Measurements from ENCODE around the gene CPPED1. TPM values are rescaled to one million over a fixed set of nuclear protein-coding genes. Genes with fewer than 3 reads are reported as not detected.

The CPPED1 gene
- total RNA-seq, 2 experiments from 2014 or later: 6.4 to 6.5 TPM

- CTCF ChIA-PET: no interaction called here
- Mint-ChIP-seq H3K4me1 (ENCODE audit: low read depth) (no peaks in the 10 kb centered on the region), H3K27ac (no peak overlapping the region), H3K4me3 (no peak overlapping the region), H3K27me3 (ENCODE audit: low read depth) (no peaks in the 10 kb centered on the region), H3K9me3 (peaks cover 1% of the 10 kb centered on the region), H3K36me3 (ENCODE audit: low read depth) (no peaks in the 10 kb centered on the region)
- no peak for DNase-seq
- intact Hi-C loops (cut with micrococcal nuclease): no loop called here
Observed at GRCh38 chr16:12709807-12710206, 93.9 kb downstream of the CPPED1 start.

GRCh38 chr16:12708266-12708665 is 95.4 kb downstream of the CPPED1 start:
- Mint-ChIP-seq H3K27ac (no peak overlapping the region), H3K36me3 (ENCODE audit: low read depth) (peaks cover 5% of the 10 kb centered on the region), H3K4me1 (ENCODE audit: low read depth) (no peaks in the 10 kb centered on the region), H3K27me3 (ENCODE audit: low read depth) (no peaks in the 10 kb centered on the region), H3K9me3 (no peaks in the 10 kb centered on the region), H3K4me3 (no peak overlapping the region)
- CTCF ChIA-PET: interaction anchor here (0.6 to 0.7 kb wide), 2 partner anchors 144 to 1780 kb away, joined by 3 to 4 read pairs; no protein-coding TSS in a partner anchor
- no peak for DNase-seq
- intact Hi-C loops (cut with micrococcal nuclease): no loop called here

GRCh38 chr16:12706628-12707027 is 97.1 kb downstream of the CPPED1 start:
- CTCF ChIA-PET: no interaction called here
- Mint-ChIP-seq H3K27me3 (ENCODE audit: low read depth) (no peaks in the 10 kb centered on the region), H3K27ac (no peak overlapping the region), H3K9me3 (no peaks in the 10 kb centered on the region), H3K4me1 (ENCODE audit: low read depth) (no peaks in the 10 kb centered on the region), H3K36me3 (ENCODE audit: low read depth) (peaks cover 5% of the 10 kb centered on the region), H3K4me3 (no peak overlapping the region)
- intact Hi-C loops (cut with micrococcal nuclease): no loop called here
- no peak for DNase-seq

- Mint-ChIP-seq H3K36me3 (ENCODE audit: low read depth) (peaks cover 11% of the 10 kb centered on the region), H3K27ac (no peak overlapping the region), H3K9me3 (no peaks in the 10 kb centered on the region), H3K4me3 (no peak overlapping the region), H3K4me1 (ENCODE audit: low read depth) (no peaks in the 10 kb centered on the region), H3K27me3 (ENCODE audit: low read depth) (no peaks in the 10 kb centered on the region)
- no peak for DNase-seq
- CTCF ChIA-PET: no interaction called here
- intact Hi-C loops (cut with micrococcal nuclease): no loop called here
Observed at GRCh38 chr16:12704492-12705111, 99.1 kb downstream of the CPPED1 start.

GRCh38 chr16:12703935-12704334 is 99.8 kb downstream of the CPPED1 start:
- no peak for DNase-seq
- Mint-ChIP-seq H3K27ac (no peak overlapping the region), H3K36me3 (ENCODE audit: low read depth) (peaks cover 11% of the 10 kb centered on the region), H3K4me1 (ENCODE audit: low read depth) (peaks cover 6% of the 10 kb centered on the region), H3K4me3 (no peak overlapping the region), H3K9me3 (no peaks in the 10 kb centered on the region), H3K27me3 (ENCODE audit: low read depth) (no peaks in the 10 kb centered on the region)
- CTCF ChIA-PET: no interaction called here
- intact Hi-C loops (cut with micrococcal nuclease): no loop called here

GRCh38 chr16:12700161-12700560 is 103.5 kb downstream of the CPPED1 start:
- Mint-ChIP-seq H3K9me3 (no peaks in the 10 kb centered on the region), H3K4me1 (ENCODE audit: low read depth) (peaks cover 11% of the 10 kb centered on the region), H3K4me3 (no peak overlapping the region), H3K27me3 (ENCODE audit: low read depth) (no peaks in the 10 kb centered on the region), H3K36me3 (ENCODE audit: low read depth) (peaks cover 13% of the 10 kb centered on the region), H3K27ac (no peak overlapping the region)
- no peak for DNase-seq
- intact Hi-C loops (cut with micrococcal nuclease): no loop called here
- CTCF ChIA-PET: interaction anchor here (0.8 kb wide), 1 partner anchor 19 kb away, joined by 4 read pairs; no protein-coding TSS in a partner anchor

GRCh38 chr16:12699161-12699560 is 104.5 kb downstream of the CPPED1 start:
- CTCF ChIA-PET: interaction anchor here (0.8 kb wide), 1 partner anchor 18 kb away, joined by 4 read pairs; no protein-coding TSS in a partner anchor
- intact Hi-C loops (cut with micrococcal nuclease): loop anchor here (10.0 kb wide), 1 partner anchor 124 kb away; no protein-coding TSS in a partner anchor

GRCh38 chr16:12697437-12697836 is 106.2 kb downstream of the CPPED1 start:
- H3K36me3 Mint-ChIP-seq (ENCODE audit: low read depth): peaks cover 7% of the 10 kb centered on the region
- no peak overlapping the region for H3K27ac Mint-ChIP-seq
- no peak overlapping the region for H3K4me3 Mint-ChIP-seq
- CTCF ChIA-PET: no interaction called here
- peaks cover 11% of the 10 kb centered on the region for H3K4me1 Mint-ChIP-seq (ENCODE audit: low read depth)
- no peaks in the 10 kb centered on the region for H3K9me3 Mint-ChIP-seq
- intact Hi-C loops (cut with micrococcal nuclease): loop anchor here (10.0 kb wide), 1 partner anchor 123 kb away; no protein-coding TSS in a partner anchor
- no peak for DNase-seq
- no peaks in the 10 kb centered on the region for H3K27me3 Mint-ChIP-seq (ENCODE audit: low read depth)

More at GRCh38 chr16:12699161-12699560, 104.5 kb downstream of the CPPED1 start:
- DNase-seq: no peak
- Mint-ChIP-seq H3K36me3 (ENCODE audit: low read depth) (peaks cover 11% of the 10 kb centered on the region), H3K27ac (no peak overlapping the region), H3K9me3 (no peaks in the 10 kb centered on the region), H3K27me3 (ENCODE audit: low read depth) (no peaks in the 10 kb centered on the region), H3K4me3 (no peak overlapping the region), H3K4me1 (ENCODE audit: low read depth) (peaks cover 11% of the 10 kb centered on the region)

- no peaks in the 10 kb centered on the region for H3K9me3 Mint-ChIP-seq
- no peak overlapping the region for H3K27ac Mint-ChIP-seq
- no peaks in the 10 kb centered on the region for H3K27me3 Mint-ChIP-seq (ENCODE audit: low read depth)
- CTCF ChIA-PET: no interaction called here
- DNase-seq: no peak
- H3K4me1 Mint-ChIP-seq (ENCODE audit: low read depth): peaks cover 11% of the 10 kb centered on the region
- H3K36me3 Mint-ChIP-seq (ENCODE audit: low read depth): peaks cover 2% of the 10 kb centered on the region
- H3K4me3 Mint-ChIP-seq: no peak overlapping the region
- intact Hi-C loops (cut with micrococcal nuclease): loop anchor here (10.0 kb wide), 1 partner anchor 121 kb away; no protein-coding TSS in a partner anchor
Observed at GRCh38 chr16:12695454-12695853, 108.2 kb downstream of the CPPED1 start.

GRCh38 chr16:12690024-12690423 is 113.7 kb downstream of the CPPED1 start:
- no peak for DNase-seq
- intact Hi-C loops (cut with micrococcal nuclease): loop anchor here (10.0 kb wide), 1 partner anchor 115 kb away; no protein-coding TSS in a partner anchor
- H3K27me3 Mint-ChIP-seq (ENCODE audit: low read depth): no peaks in the 10 kb centered on the region
- H3K9me3 Mint-ChIP-seq: no peaks in the 10 kb centered on the region
- no peaks in the 10 kb centered on the region for H3K36me3 Mint-ChIP-seq (ENCODE audit: low read depth)
- H3K4me1 Mint-ChIP-seq (ENCODE audit: low read depth): peaks cover 9% of the 10 kb centered on the region
- no peak overlapping the region for H3K4me3 Mint-ChIP-seq
- CTCF ChIA-PET: interaction anchor here (1.1 kb wide), 1 partner anchor 10 kb away, joined by 3 read pairs; no protein-coding TSS in a partner anchor
- H3K27ac Mint-ChIP-seq: no peak overlapping the region

GRCh38 chr16:12688951-12689850 is 114.5 kb downstream of the CPPED1 start:
- CTCF ChIA-PET: interaction anchor here (1.1 kb wide), 1 partner anchor 10 kb away, joined by 3 read pairs; no protein-coding TSS in a partner anchor
- H3K9me3 Mint-ChIP-seq: no peaks in the 10 kb centered on the region
- H3K4me1 Mint-ChIP-seq (ENCODE audit: low read depth): peaks cover 9% of the 10 kb centered on the region
- no peak overlapping the region for H3K4me3 Mint-ChIP-seq
- intact Hi-C loops (cut with micrococcal nuclease): no loop called here
- no peak for DNase-seq
- no peak overlapping the region for H3K27ac Mint-ChIP-seq
- H3K36me3 Mint-ChIP-seq (ENCODE audit: low read depth): no peaks in the 10 kb centered on the region
- no peaks in the 10 kb centered on the region for H3K27me3 Mint-ChIP-seq (ENCODE audit: low read depth)

GRCh38 chr16:12685806-12686205 is 117.9 kb downstream of the CPPED1 start:
- intact Hi-C loops (cut with micrococcal nuclease): no loop called here
- DNase-seq: no peak
- Mint-ChIP-seq H3K4me1 (ENCODE audit: low read depth) (peaks cover 9% of the 10 kb centered on the region), H3K27me3 (ENCODE audit: low read depth) (no peaks in the 10 kb centered on the region), H3K36me3 (ENCODE audit: low read depth) (no peaks in the 10 kb centered on the region), H3K9me3 (no peaks in the 10 kb centered on the region), H3K4me3 (no peak overlapping the region), H3K27ac (no peak overlapping the region)
- CTCF ChIA-PET: no interaction called here
